ENCODE data around the gene KDM5B.

KDM5B gene

DNA sequence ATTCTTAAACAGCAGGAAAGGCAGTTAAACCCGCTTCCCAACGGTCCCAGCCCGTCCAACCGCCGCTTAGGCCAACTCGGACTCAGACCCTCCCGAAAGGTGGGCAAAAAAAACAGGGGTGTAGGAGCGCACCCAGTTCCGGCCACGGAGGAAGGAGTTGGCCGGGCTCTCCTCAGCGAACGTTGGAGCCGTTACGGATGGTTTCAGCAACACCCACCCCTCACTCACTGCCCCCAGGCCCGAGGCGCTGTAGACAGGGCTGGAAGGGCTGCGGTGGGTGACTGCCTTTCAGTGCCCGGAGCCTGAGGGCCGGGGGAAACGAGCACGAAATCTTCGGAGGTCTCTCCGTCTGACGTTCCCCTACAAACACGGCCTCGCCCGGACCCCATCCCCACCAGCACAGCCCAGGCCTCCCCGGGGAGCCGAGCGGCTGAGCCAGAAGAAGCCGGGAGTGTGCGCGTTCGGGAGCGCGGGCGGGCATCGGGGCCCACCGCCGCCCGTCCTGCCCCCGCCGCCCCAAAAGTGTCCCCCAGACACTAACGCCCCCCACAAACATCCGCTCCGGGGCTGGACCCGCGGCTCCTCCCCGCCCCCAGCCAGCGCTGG lies 1.3 kb downstream of the KDM5B start:
- H3K4me3 ChIP-seq (ENCODE audit: low read depth, low read length): no peak overlapping the region
- TF ChIP-seq, protein P1, sequence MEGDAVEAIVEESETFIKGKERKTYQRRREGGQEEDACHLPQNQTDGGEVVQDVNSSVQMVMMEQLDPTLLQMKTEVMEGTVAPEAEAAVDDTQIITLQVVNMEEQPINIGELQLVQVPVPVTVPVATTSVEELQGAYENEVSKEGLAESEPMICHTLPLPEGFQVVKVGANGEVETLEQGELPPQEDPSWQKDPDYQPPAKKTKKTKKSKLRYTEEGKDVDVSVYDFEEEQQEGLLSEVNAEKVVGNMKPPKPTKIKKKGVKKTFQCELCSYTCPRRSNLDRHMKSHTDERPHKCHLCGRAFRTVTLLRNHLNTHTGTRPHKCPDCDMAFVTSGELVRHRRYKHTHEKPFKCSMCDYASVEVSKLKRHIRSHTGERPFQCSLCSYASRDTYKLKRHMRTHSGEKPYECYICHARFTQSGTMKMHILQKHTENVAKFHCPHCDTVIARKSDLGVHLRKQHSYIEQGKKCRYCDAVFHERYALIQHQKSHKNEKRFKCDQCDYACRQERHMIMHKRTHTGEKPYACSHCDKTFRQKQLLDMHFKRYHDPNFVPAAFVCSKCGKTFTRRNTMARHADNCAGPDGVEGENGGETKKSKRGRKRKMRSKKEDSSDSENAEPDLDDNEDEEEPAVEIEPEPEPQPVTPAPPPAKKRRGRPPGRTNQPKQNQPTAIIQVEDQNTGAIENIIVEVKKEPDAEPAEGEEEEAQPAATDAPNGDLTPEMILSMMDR (IDR thresholded peaks at IDR 0.05; ENCODE audit: borderline replicate concordance, insufficient read depth, low read depth, low read length): no peak

- TF ChIP-seq, protein P1 (IDR thresholded peaks at IDR 0.05; ENCODE audit: borderline replicate concordance, insufficient read depth, low read depth, low read length): no peak
- H3K4me3 ChIP-seq (ENCODE audit: low read depth, low read length): no peak overlapping the region
Observed at GRCh38 chr1:202805886-202806844, 2.1 kb downstream of the KDM5B start.

DNA sequence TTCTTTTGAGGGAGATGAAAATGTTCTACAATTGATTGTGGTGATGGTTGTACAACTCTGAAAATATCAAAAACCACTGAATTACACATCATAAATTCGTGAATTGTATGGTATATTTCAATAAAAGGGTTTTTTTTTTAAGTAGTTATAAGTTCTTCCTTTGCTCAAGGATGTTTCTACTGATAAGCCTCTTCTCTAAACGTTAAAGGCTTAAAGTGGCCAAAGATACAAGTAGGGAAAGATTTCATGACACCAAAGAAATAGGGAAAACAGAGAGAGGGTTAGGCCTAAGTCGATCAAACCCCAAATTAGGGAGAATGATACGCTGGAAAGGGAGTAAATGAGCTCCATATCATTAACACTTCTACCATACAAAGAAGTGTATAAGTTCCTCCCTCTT lies 4.1 kb downstream of the KDM5B start:
- TF ChIP-seq, protein P1 (IDR thresholded peaks at IDR 0.05; ENCODE audit: borderline replicate concordance, insufficient read depth, low read depth, low read length): no peak

DNA sequence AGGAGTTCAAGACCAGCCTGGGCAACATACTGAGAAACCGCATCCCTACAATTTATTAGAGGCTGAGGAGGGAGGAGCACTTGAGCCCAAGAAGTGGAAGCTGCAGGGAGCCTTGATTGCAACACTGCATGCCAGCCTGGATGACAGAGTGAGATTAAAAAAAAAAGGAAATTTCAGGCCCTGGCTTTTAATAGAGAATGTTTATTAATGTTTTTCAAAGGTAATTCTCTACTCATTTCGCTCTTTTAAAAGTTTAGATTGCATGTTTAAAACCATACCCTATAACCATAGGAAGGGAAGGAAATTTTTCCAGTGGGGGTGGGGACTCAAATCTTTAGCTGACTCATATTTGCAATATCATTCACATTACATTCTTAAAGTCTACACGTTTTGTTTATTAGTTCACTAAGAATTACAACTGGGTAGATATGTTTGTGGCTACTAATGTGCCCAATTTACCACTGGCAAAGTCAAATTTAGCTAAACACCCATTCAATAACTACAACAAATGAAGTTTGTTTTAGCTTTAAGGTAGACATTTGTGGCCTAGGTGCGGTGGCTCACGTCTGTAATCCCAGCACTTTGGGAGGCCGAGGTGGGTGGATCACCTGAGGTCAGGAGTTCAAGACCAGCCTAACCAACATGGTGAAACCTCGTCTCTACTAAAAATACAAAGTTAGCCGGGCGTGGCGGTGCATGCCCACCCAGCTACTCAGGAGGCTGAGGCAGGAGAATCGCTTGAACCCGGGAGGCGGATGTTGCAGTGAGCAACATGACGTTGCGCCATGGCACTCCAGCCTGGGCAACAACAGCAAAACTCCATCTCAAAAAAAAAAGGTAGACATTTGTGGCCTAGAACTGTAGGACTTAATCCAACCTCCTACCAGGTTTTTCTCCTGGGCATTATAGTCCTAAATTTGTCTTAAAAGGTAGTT lies 5.0 kb downstream of the KDM5B start:
- H3K4me3 ChIP-seq (ENCODE audit: low read depth, low read length): no peak overlapping the region

More for the DNA sequence above, 4.1 kb downstream of the KDM5B start:
- no peak overlapping the region for H3K4me3 ChIP-seq (ENCODE audit: low read depth, low read length)

GRCh38 chr1:202802034-202802433 lies 6.2 kb downstream of the KDM5B start:
- no peak overlapping the region for H3K4me3 ChIP-seq (ENCODE audit: low read depth, low read length)
- TF ChIP-seq, protein P1 (IDR thresholded peaks at IDR 0.05; ENCODE audit: borderline replicate concordance, insufficient read depth, low read depth, low read length): no peak

More for the DNA sequence above, 5.0 kb downstream of the KDM5B start:
- TF ChIP-seq, protein P1 (IDR thresholded peaks at IDR 0.05; ENCODE audit: borderline replicate concordance, insufficient read depth, low read depth, low read length): no peak

GRCh38 chr1:202801175-202801574 lies 7.0 kb downstream of the KDM5B start:
- TF ChIP-seq, protein P1 (IDR thresholded peaks at IDR 0.05; ENCODE audit: borderline replicate concordance, insufficient read depth, low read depth, low read length): no peak
- H3K4me3 ChIP-seq (ENCODE audit: low read depth, low read length): no peak overlapping the region

Data from GM12875 (cell line).